CD4-positive, alpha-beta T cell treated with Interleukin-12 subunit alpha and Interleukin-12 subunit beta, for 1 hour (primary cell): ENCODE data around the gene C8A.

ENCODE experiments used
- DNase-seq: peaks from one replicate; pipeline ENCODE4 v3.0.0-alpha.2; 2020

Gene C8A

DNA sequence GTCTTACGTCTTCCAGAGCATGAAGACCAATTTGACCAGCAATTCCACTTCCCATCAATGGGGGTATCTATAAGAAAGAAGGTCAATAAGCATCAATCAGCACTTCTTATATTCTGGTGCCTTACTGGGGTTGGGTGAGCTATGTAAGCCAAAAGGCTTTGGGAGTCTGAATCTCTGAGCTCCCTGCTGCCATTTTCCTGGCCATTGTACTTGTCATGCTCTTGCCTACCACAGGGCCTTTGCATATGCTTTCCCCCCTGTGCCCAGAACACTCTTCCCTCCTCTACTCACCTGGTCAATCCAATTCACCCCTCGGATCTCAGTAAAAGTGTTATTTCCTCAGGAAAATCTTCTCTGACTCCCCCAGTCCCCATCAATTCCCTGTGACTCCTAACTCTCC is 74.9 kb downstream of the C8A start:
- DNase-seq = no peak

GRCh38 chr1:56931211-56931610 is 76.6 kb downstream of the C8A start:
- no peak for DNase-seq

GRCh38 chr1:56931686-56932085 is 77.1 kb downstream of the C8A start:
- DNase-seq = no peak

DNA sequence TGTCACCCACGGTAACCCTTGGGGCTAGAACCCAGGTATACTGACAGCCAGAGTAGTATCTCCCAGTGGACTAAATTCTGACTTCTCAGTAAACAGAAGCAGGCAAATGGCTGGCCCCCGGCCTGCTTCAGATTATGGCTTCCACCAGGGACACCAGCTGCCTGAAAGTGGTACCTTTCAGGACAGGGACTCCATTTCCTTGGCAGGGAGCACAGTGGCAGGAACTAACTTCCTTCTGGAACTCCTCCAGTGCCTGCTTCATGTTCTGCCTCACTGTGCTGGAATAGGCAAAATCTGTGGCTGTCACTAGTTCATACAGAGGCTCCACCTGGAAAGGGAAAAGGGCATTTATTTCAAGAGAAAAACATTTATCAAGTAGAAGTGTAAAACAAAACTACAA is 78.6 kb downstream of the C8A start:
- DNase-seq = no peak

GRCh38 chr1:56933606-56934005 is 79.0 kb downstream of the C8A start:
- no peak for DNase-seq

- no peak for DNase-seq
Measured at GRCh38 chr1:56934430-56935060, 79.9 kb downstream of the C8A start.

DNA sequence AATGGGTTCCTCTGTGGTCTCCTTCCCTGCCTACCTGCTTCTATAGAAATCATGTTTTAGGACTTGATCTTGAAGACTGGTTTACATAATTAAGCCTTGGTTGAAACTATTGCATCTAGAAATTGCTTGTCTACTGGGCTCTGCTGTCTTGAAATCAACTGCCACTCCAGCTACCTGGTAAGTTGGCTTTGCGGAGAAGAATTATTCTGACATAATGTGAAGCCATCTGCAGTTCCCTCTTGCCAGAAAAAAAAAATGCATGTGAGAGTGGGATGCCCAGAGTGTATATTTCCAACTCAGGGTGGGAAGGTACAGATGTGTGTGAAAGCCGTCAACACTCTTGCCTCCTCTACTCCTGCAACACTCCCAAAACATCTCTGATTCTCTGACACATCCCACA is 84.0 kb downstream of the C8A start:
- DNase-seq = no peak

DNA sequence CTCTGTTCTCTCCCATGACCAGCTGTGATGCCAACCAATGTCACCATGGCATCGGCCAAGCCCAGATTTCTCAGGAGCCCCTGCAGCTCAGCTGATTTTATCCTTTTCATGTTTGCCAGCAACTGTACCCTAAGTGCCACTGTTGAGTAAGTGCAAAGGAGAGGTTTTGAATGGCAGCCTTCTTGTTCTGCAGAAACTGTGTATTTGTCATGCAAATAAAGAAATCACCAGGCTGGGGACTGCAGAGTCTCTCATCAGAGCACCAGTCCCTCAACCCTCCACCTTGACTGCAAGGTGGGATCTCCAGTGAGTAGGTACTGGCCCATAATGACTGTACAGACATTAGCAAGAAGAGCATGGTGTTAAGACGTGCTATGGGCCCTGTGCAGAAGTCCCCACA is 84.6 kb downstream of the C8A start:
- no peak for DNase-seq

- no peak for DNase-seq
Measured at GRCh38 chr1:56940039-56940438, 85.4 kb downstream of the C8A start.

DNA sequence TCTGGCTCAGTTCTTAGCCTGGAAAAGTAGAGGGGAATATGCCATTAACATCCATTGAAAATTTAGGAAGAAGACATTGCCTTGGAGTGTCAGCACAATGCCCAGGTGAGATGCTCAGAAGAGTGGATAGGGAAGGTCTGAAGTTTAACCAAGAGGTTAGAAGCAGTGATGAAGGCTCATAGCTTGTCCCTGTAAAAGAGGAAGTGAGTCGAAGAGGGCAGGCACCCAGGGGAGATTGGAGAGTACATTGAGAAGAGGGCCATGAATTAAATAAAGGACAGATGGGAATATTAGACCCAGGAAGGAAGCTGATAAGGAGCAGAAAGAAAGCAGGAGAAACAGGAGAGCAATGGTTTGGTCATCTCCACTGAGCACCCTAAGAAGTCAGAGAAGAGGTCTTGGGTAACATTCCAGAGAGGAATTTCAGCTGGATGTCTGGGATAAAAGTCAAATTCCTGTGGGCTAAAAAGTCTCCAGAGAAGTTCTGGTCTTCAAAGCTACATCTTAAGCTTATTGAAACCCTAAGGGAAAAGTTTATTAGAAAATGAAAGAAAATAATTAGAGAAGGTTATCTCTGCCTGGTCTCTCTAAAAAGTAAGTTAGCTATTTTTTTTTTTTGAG is 93.9 kb downstream of the C8A start:
- DNase-seq = no peak

DNA sequence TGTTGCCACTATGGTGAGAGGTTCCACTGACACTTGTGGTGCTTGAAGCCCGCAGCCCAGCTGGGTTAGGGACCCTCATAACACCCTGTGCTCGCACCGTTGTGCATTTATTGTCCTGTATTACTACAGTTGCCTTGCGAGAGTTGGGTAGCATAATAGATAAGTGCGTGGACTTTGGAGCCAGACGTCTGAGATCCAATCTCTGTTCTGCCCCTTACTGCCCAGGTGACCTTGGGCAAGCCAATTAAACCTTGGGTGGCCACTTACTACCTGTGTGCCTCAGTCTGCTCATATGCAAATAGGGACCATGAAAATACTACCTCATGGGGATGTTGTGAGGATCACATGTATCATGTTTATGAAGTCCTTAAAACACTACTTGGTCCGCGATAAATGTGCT is 97.9 kb downstream of the C8A start:
- no peak for DNase-seq

GRCh38 chr1:56953386-56953785 is 98.8 kb downstream of the C8A start:
- no peak for DNase-seq

DNA sequence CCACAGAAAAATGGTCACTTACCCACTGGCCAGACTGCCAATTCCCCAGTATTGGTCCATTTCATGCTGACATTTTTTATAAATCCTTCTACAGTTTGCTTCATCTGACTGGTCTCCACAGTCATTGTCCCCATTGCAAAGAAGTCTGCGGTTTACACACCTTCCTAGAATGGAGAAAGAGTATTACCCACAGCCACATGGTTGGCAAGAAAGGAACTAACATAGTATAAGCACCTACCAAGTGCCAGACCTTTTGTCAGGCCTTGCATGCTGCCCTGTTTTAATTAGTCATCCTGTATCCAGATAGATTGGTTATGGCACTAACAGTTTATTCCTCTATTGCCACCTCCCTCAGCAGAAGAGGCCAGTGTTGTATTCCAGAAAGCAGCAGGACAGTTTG is 100.1 kb downstream of the C8A start:
- no peak for DNase-seq

DNA sequence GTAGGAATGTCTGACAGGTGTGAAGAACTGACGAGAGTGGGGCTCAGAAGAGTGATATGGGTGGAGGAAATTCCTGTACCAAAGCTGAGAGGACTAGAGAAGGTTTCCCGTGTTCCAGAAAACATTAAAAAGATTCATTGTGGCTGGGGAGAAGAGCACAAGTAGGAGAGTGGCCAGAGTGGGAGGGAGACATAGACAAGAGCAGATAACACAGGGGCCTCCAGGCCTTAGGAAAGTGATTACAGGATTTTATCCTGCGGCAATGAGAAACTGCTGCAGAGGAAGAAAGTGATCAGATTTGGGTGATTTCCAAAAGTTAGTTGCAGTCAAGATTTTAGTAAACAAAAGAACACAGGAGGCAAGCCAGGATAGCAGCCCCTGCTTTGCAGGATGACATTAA is 103.3 kb downstream of the C8A start:
- DNase-seq = no peak

DNA sequence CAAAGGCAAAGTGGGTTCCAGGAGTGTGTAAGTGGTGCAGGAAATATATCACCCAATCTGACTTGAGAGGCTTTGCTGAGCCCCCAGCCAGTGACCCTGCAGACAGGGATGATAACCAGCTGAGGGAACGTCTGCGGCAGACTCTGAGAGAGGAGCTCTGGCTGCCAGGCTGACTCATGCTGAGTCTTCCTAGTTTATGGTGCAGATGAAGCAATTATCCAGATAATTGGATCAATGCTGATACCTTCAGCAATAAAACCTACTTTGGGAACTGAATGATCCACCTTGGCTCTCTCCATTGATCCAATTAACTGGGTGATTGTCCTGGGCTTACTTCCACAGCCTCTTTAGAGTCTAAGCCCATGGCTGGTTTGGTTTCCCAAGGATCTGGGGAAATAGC is 103.9 kb downstream of the C8A start:
- DNase-seq = no peak

DNA sequence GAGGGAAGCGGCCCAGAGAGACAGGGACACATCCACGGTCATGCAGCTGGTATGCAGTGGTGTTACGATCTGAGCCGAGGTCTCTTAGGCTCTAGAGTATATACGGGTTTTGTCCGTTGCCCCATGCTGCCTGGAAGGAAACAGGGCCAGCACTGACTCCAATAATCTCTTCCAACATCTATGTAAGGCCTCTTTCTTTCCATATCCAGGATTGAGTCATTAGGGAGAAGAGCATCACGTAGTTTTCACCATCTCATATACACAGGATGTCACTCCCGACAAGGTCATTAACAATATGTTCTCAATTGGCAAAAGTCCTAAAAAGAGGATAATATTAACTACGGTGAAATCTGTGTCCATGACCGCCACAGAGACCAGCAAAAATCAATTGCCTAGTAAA is 106.8 kb downstream of the C8A start:
- no peak for DNase-seq

DNA sequence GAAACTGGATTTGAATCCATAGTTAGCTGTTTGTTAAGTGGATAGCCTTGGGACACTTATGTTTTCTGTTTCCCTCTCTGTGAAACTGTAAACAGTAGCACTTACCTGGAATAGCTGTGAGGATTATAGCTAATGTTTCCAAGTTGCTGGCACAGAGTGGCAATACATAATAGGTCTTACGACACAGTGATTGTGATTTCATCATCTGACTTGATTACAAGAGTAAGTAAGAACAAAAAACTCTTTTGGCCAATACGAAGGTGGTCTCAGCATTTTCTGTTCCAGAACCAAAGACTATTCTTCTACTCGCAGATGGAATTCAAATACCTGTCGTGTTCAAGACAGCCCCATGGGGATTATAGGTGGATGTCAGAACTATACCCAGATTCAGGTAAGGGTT is 109.1 kb downstream of the C8A start:
- DNase-seq = no peak

DNA sequence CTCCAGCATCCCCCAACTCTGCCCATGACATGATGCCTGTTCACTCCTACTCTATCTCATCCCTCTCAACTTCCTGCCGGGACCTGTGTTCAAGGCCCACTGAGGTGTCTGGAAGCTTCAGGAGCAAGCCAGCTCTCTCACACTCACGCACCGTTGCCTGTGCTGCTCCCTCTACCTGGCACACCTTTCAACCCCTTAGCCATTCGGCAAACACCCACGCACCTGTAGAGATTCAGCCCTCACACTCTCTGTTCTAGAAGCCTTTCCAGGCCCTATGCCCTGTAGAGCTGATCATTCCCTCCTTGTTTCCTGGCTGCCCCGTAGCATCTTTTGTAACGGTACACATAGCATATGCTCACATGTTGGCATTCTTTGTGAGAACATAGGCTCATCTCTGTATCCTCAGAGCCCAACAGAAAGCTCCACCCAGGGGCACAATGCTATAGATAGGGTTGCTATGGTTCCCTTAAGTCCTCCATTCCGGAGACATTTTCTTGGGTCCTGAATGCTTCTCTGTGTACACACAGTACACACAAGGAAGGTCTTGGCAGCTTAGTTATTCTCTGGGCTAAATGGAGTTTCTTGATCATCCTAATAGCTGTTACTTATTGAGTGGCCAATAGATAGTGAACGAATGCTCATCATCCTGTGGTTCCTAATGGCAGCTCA is 109.9 kb downstream of the C8A start:
- DNase-seq = no peak

DNA sequence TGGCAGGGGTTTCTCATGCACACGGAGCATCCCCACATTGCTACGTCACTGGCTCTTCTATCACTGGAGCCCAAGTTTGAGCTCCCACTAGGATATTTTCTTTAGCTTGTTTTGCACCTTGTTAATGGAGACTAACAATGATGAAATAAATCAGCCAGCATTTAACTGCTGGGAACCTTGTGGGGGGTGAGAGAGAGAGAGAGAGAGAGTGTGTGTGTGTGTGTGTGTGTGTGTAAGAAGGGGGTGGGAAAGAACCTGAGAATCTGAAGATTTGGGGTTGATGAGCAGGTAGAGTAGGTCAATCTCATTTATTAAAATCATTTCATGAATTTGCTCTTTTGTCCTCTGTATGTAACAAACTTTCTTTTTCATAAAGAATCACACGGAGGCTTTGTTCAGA is 110.6 kb downstream of the C8A start:
- no peak for DNase-seq

- DNase-seq = no peak
Measured at GRCh38 chr1:56965916-56966697, 111.5 kb downstream of the C8A start, which contains the start of gene C8B. Gene C8B (minus strand): TSS chr1:56966015. CDS start chr1:56965948, 67 bp downstream.

DNA sequence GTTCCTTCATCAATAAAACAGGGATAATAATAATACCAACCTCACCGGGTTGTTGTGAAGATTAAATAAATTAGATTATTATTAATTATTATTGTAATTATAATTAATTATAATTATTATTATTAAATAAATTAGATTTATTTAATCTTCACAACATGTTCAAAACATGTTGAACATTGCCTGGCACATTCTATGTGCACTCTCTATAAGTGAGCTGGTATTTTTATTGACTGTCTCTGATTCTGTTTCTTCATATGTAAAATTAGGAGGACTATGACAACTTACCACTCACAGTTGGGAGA is 112.1 kb downstream of the C8A start:
- DNase-seq = no peak

- DNase-seq = no peak
Measured at GRCh38 chr1:56967355-56967754, 112.8 kb downstream of the C8A start.
